NCI-H510A treated with DMSO at 0.1 percent for 48 hours (cell line): Measurements from ENCODE around the gene PCDHB3.
A peak's percentile ranks its signal among the peaks of the same experiment; 100 is the strongest.
"Not testable (repeated sequence)": the region's sequence is repeated elsewhere in the genome, so short reads cannot be mapped to it uniquely, and the experiment has no call there.

ENCODE experiments used
- DNase-seq: peaks from one replicate; lab custom pipeline; 2025; lab: John Stamatoyannopoulos, UW

PCDHB3 gene

GRCh38 chr5:141135718-141136266 is 35.5 kb downstream of the PCDHB3 start:
- no peak for DNase-seq

GRCh38 chr5:141137346-141137745 is 37.1 kb downstream of the PCDHB3 start:
- DNase-seq = not testable (repeated sequence)

GRCh38 chr5:141149812-141150211 is 49.5 kb downstream of the PCDHB3 start, which contains the start of gene PCDHB6:
Gene PCDHB6, plus strand, starts transcription at chr5:141150057. Its CDS starts 201 bp downstream, at chr5:141150258.
- peak; percentile 40 for DNase-seq

- peak; percentile 18 for DNase-seq
Measured at GRCh38 chr5:141150224-141150992, 50.1 kb downstream of the PCDHB3 start.

GRCh38 chr5:141150993-141151325 is 50.7 kb downstream of the PCDHB3 start:
- no peak for DNase-seq

- DNase-seq = not testable (repeated sequence)
Measured at GRCh38 chr5:141151632-141152031, 51.4 kb downstream of the PCDHB3 start.

GRCh38 chr5:141152096-141152495 is 51.8 kb downstream of the PCDHB3 start:
- DNase-seq = not testable (repeated sequence)
